HepG2 (cell line): Measurements from ENCODE around the gene SLC2A2. TPM values are rescaled to one million over a fixed set of nuclear protein-coding genes. Genes with fewer than 3 reads are reported as not detected.

Source experiments
- CCAR2 ChIP-seq: fragments of 200-400 bp; formaldehyde crosslinking; optimal IDR thresholded peaks from 2 replicates; pipeline ENCODE3; 2018; ENCODE audit warnings: low read depth, mild to moderate bottlenecking, low read length, moderate library complexity
- HHEX ChIP-seq: IDR thresholded peaks from 2 replicates; pipeline ENCODE4 v1.6.1; 2016; ENCODE audit warnings: control low read depth
- KMT2A ChIP-seq: sonication (generic); formaldehyde crosslinking; IDR thresholded peaks from 2 replicates; pipeline ENCODE4 v1.4.0; 2020; ENCODE audit warnings: missing genetic modification reagents
- STAT5B ChIP-seq: sonication (generic); formaldehyde crosslinking; IDR thresholded peaks from 2 replicates; pipeline ENCODE4 v1.4.0; 2020; ENCODE audit warnings: missing genetic modification reagents
- ZNF253 ChIP-seq: sonication (generic); formaldehyde crosslinking; IDR thresholded peaks from 2 replicates; pipeline ENCODE4 v1.8.0; 2022; ENCODE audit warnings: mild to moderate bottlenecking, missing genetic modification reagents, borderline replicate concordance
- ZNF530 ChIP-seq: sonication (generic); formaldehyde crosslinking; IDR thresholded peaks from 2 replicates; pipeline ENCODE4 v1.5.0; 2020; ENCODE audit warnings: low read depth, mild to moderate bottlenecking, missing genetic modification reagents
- ZNF616 ChIP-seq: sonication (generic); formaldehyde crosslinking; IDR thresholded peaks from 2 replicates; pipeline ENCODE4 v1.5.0; 2020; ENCODE audit warnings: low read depth, mild to moderate bottlenecking, missing genetic modification reagents
- ZNF660 ChIP-seq: sonication (generic); formaldehyde crosslinking; IDR thresholded peaks from 2 replicates; pipeline ENCODE4 v1.5.1; 2020; ENCODE audit warnings: mild to moderate bottlenecking, low read depth, missing genetic modification reagents, borderline replicate concordance
- polyA plus RNA-seq, 8 experiments: library from polyadenylated mRNA; depleted of rRNA in 3 of 8; stranded (reverse) in 7 of 8; unstranded in 1 of 8; fragments of >200 nt; fragmentation: Illumina TruSeq in 4 of 8; extraction: Trizol in 4 of 8; gene quantifications; 2 replicates each; pipeline versions ENCODE4 v1.2.1 to v1.2.3, GENCODE V29; 2011 to 2016; ENCODE audit warnings: low read depth in 4 of 8, missing spikeins in 1 of 8, mixed read lengths in 1 of 8; ENCODE audit not compliant: insufficient read depth in 1 of 8
- total RNA-seq, 5 experiments: library from RNA; depleted of rRNA; stranded (reverse); fragments of >200 nt; fragmentation: Illumina TruSeq; extraction: Trizol; gene quantifications; 2 replicates each; pipeline ENCODE4 v1.2.3, GENCODE V29; 2016; ENCODE audit warnings: low read depth in 1 of 5
- TF ChIP-seq, protein P1 (sequence below): sonication (generic); IDR thresholded peaks from 2 replicates; pipeline ENCODE4 v1.6.1; 2016; ENCODE audit warnings: low read depth, borderline replicate concordance
- TF ChIP-seq, protein P2 (sequence below): sonication (generic); formaldehyde crosslinking; IDR thresholded peaks from one replicate; pipeline ENCODE4 v1.5.1; 2020; ENCODE audit warnings: mild to moderate bottlenecking, missing genetic modification reagents; ENCODE audit errors: not compliant biosample characterization
- TF ChIP-seq, protein P3 (sequence below): sonication (generic); formaldehyde crosslinking; conservative IDR thresholded peaks from 2 replicates; pipeline ENCODE4 v1.4.0; 2020; ENCODE audit warnings: mild to moderate bottlenecking, missing genetic modification reagents, moderate library complexity
- TF ChIP-seq, protein P4 (sequence below): IDR thresholded peaks from 2 replicates; pipeline ENCODE4 v1.6.1; 2016
- TF ChIP-seq, protein P5 (sequence below): IDR thresholded peaks from 2 replicates; pipeline ENCODE4 v1.6.1; 2012; ENCODE audit warnings: inconsistent platforms

SLC2A2 gene
- total and polyA plus RNA-seq, 2 of the 13 experiments (the other 11 are each of a cell fraction or from before 2014, with no cell fraction given) = 19.5 to 23.2 TPM

DNA sequence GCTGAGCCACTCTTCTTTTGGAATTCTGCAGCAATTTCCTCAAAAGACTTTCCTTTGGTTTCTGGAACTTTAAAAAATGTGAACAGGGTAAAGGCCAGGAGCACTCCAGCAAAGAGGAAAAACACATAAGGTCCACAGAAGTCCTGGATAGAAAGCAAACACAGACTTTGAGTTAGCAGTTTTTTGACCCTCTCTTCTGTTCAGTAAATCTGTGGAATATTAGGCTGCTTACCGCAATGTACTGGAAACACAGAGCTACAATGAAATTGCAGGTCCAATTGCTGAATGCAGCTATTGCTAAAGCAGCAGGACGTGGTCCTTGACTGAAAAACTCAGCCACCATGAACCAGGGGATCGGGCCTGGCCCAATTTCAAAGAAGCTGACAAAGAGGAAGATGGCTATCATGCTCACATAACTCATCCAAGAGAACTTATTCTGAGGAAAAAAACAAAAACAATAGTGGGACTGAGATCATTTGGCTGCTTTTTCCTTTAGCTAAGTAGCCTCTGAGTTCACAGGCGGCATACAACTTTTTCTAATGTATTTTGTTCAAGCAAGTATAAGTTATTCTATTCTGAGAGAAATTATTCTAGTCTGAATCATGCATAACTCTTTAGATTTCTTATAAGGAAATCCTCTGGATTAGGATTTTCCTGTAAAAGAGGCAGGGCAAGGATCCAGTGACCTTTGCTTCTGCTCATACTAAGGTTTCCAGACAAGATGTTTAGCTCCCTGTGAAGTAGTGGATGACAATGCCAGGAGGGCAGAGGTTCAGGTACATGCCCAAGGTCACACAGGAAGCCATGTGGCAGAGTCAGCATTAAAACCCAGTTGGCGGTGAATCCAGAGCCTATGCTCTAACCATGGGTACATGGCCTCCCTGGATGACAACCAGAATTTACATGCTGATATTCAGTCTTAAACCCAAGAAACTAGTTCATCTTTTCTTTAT is 28.3 kb downstream of the SLC2A2 start (continued):
- TF ChIP-seq, protein P1, sequence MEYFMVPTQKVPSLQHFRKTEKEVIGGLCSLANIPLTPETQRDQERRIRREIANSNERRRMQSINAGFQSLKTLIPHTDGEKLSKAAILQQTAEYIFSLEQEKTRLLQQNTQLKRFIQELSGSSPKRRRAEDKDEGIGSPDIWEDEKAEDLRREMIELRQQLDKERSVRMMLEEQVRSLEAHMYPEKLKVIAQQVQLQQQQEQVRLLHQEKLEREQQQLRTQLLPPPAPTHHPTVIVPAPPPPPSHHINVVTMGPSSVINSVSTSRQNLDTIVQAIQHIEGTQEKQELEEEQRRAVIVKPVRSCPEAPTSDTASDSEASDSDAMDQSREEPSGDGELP = no peak; the same call in 1 of the 2 replicates
- TF ChIP-seq, protein P2, sequence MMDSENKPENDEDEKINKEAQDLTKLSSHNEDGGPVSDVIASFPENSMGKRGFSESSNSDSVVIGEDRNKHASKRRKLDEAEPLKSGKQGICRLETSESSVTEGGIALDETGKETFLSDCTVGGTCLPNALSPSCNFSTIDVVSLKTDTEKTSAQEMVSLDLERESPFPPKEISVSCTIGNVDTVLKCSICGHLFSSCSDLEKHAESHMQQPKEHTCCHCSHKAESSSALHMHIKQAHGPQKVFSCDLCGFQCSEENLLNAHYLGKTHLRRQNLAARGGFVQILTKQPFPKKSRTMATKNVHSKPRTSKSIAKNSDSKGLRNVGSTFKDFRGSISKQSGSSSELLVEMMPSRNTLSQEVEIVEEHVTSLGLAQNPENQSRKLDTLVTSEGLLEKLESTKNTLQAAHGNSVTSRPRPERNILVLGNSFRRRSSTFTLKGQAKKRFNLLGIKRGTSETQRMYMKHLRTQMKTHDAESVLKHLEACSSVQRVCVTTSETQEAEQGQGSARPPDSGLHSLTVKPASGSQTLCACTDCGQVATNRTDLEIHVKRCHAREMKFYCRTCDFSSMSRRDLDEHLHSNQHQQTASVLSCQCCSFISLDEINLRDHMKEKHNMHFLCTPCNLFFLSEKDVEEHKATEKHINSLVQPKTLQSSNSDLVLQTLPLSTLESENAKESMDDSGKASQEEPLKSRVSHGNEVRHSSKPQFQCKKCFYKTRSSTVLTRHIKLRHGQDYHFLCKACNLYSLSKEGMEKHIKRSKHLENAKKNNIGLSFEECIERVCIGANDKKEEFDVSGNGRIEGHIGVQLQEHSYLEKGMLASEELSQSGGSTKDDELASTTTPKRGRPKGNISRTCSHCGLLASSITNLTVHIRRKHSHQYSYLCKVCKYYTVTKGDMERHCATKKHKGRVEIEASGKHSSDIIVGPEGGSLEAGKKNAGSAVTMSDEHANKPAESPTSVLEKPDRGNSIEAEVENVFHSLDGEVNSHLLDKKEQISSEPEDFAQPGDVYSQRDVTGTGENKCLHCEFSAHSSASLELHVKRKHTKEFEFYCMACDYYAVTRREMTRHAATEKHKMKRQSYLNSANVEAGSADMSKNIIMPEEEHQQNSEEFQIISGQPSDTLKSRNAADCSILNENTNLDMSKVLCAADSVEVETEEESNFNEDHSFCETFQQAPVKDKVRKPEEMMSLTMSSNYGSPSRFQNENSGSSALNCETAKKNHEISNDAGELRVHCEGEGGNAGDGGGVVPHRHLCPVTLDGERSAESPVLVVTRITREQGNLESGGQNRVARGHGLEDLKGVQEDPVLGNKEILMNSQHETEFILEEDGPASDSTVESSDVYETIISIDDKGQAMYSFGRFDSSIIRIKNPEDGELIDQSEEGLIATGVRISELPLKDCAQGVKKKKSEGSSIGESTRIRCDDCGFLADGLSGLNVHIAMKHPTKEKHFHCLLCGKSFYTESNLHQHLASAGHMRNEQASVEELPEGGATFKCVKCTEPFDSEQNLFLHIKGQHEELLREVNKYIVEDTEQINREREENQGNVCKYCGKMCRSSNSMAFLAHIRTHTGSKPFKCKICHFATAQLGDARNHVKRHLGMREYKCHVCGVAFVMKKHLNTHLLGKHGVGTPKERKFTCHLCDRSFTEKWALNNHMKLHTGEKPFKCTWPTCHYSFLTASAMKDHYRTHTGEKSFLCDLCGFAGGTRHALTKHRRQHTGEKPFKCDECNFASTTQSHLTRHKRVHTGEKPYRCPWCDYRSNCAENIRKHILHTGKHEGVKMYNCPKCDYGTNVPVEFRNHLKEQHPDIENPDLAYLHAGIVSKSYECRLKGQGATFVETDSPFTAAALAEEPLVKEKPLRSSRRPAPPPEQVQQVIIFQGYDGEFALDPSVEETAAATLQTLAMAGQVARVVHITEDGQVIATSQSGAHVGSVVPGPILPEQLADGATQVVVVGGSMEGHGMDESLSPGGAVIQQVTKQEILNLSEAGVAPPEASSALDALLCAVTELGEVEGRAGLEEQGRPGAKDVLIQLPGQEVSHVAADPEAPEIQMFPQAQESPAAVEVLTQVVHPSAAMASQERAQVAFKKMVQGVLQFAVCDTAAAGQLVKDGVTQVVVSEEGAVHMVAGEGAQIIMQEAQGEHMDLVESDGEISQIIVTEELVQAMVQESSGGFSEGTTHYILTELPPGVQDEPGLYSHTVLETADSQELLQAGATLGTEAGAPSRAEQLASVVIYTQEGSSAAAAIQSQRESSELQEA = no peak
- TF ChIP-seq STAT5B (CRISPR knock-in tag) = no peak
- TF ChIP-seq, protein P3, sequence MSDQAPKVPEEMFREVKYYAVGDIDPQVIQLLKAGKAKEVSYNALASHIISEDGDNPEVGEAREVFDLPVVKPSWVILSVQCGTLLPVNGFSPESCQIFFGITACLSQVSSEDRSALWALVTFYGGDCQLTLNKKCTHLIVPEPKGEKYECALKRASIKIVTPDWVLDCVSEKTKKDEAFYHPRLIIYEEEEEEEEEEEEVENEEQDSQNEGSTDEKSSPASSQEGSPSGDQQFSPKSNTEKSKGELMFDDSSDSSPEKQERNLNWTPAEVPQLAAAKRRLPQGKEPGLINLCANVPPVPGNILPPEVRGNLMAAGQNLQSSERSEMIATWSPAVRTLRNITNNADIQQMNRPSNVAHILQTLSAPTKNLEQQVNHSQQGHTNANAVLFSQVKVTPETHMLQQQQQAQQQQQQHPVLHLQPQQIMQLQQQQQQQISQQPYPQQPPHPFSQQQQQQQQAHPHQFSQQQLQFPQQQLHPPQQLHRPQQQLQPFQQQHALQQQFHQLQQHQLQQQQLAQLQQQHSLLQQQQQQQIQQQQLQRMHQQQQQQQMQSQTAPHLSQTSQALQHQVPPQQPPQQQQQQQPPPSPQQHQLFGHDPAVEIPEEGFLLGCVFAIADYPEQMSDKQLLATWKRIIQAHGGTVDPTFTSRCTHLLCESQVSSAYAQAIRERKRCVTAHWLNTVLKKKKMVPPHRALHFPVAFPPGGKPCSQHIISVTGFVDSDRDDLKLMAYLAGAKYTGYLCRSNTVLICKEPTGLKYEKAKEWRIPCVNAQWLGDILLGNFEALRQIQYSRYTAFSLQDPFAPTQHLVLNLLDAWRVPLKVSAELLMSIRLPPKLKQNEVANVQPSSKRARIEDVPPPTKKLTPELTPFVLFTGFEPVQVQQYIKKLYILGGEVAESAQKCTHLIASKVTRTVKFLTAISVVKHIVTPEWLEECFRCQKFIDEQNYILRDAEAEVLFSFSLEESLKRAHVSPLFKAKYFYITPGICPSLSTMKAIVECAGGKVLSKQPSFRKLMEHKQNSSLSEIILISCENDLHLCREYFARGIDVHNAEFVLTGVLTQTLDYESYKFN = peak; percentile 92
- no peak for TF ChIP-seq KMT2A
- TF ChIP-seq, protein P4, sequence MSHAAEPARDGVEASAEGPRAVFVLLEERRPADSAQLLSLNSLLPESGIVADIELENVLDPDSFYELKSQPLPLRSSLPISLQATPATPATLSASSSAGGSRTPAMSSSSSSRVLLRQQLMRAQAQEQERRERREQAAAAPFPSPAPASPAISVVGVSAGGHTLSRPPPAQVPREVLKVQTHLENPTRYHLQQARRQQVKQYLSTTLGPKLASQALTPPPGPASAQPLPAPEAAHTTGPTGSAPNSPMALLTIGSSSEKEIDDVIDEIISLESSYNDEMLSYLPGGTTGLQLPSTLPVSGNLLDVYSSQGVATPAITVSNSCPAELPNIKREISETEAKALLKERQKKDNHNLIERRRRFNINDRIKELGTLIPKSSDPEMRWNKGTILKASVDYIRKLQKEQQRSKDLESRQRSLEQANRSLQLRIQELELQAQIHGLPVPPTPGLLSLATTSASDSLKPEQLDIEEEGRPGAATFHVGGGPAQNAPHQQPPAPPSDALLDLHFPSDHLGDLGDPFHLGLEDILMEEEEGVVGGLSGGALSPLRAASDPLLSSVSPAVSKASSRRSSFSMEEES (CRISPR knock-in tag) = no peak; the same call in 1 of the 2 replicates
- no peak for TF ChIP-seq CCAR2
- peak; percentile 60; the same call in 1 of the 2 replicates for TF ChIP-seq HHEX (CRISPR knock-in tag)
- no peak for TF ChIP-seq ZNF530 (CRISPR knock-in tag)
- no peak for TF ChIP-seq ZNF616 (CRISPR knock-in tag)
- no peak for TF ChIP-seq ZNF660 (CRISPR knock-in tag)
- TF ChIP-seq, protein P5, sequence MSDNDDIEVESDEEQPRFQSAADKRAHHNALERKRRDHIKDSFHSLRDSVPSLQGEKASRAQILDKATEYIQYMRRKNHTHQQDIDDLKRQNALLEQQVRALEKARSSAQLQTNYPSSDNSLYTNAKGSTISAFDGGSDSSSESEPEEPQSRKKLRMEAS = 0 out of 2 replicates have a peak, but pooled peaks have one; percentile 12
- TF ChIP-seq ZNF253 (CRISPR knock-in tag) = no peak
- TF ChIP-seq, all 625 proteins: peak for 170
